IMR-90 (cell line): Measurements from ENCODE around the gene GIPC3. TPM values are rescaled to one million over a fixed set of nuclear protein-coding genes. Genes with fewer than 3 reads are reported as not detected.

ENCODE experiments used
- ATAC-seq: fragments of 200-7000 bp; cut with Tn5 transposase; 2 replicates; pipeline ENCODE4 v1.9.1; 2020; ENCODE audit warnings: low read depth, mild to moderate bottlenecking, moderate library complexity
- BruUV-seq: library from RNA; stranded (reverse); fragments of 400-500 nt; replicated peaks from 2 replicates; lab custom pipeline; 2021; lab: Mats Ljungman, UMichigan
- CTCF ChIA-PET: fragments of 300-600 bp; formaldehyde crosslinking; extraction: SDS; loops from one replicate; lab custom pipeline; 2021; ENCODE audit warnings: antibody characterized with exemption; lab: Yijun Ruan, JAX
- POLR2A ChIA-PET: fragments of 300-600 bp; sonication (Branson Sonifier 250); formaldehyde crosslinking; loops from one replicate; lab custom pipeline; 2022; ENCODE audit warnings: antibody characterized with exemption; ENCODE audit not compliant: unreplicated experiment; lab: Charles Lee
- DNase-seq: peaks from one replicate; pipeline ENCODE4 v3.0.0; 2013
- H2AFZ ChIP-seq: replicated peaks from 2 replicates; pipeline ENCODE3; 2013; ENCODE audit warnings: low read length, mild to moderate bottlenecking; ENCODE audit not compliant: poor library complexity
- H2AK5ac ChIP-seq: 2 replicates; pipeline ENCODE4 v1.6.1; 2013; ENCODE audit warnings: low read depth, low read length, inconsistent platforms
- H2AK9ac ChIP-seq: replicated peaks from 2 replicates; pipeline ENCODE3; 2013; ENCODE audit warnings: mild to moderate bottlenecking, low read depth, low read length, moderate library complexity; ENCODE audit not compliant: poor library complexity
- H2BK120ac ChIP-seq: 2 replicates; pipeline ENCODE4 v1.6.1; 2013; ENCODE audit warnings: low read depth, low read length, inconsistent platforms
- H2BK15ac ChIP-seq: 3 replicates; pipeline ENCODE4 v1.6.1; 2013; ENCODE audit warnings: low read depth, low read length, inconsistent platforms
- H2BK20ac ChIP-seq: 2 replicates; pipeline ENCODE4 v1.6.1; 2013; ENCODE audit warnings: low read depth, mild to moderate bottlenecking, inconsistent platforms, low read length, moderate library complexity
- H2BK5ac ChIP-seq: 2 replicates; pipeline ENCODE4 v1.6.1; 2013; ENCODE audit warnings: mild to moderate bottlenecking, low read depth, low read length, inconsistent platforms; ENCODE audit not compliant: poor library complexity, severe bottlenecking
- H3K14ac ChIP-seq: replicated peaks from 2 replicates; pipeline ENCODE4 v1.6.1; 2013; ENCODE audit warnings: low read depth, low read length, inconsistent platforms
- H3K18ac ChIP-seq: 2 replicates; pipeline ENCODE4 v1.6.1; 2013; ENCODE audit warnings: low read depth, low read length, control low read depth
- H3K23ac ChIP-seq: 2 replicates; pipeline ENCODE4 v1.6.1; 2013; ENCODE audit warnings: low read depth, low read length, inconsistent platforms
- H3K27ac ChIP-seq: 2 replicates; pipeline ENCODE4 v1.5.1; 2013; ENCODE audit warnings: mild to moderate bottlenecking, control low read depth, low read length; ENCODE audit not compliant: insufficient read depth
- H3K27me3 ChIP-seq: 2 replicates; pipeline ENCODE4 v1.6.1; 2013; ENCODE audit warnings: low read length; ENCODE audit not compliant: control insufficient read depth, insufficient read depth
- H3K36me3 ChIP-seq: 2 replicates; pipeline ENCODE4 v1.6.1; 2013; ENCODE audit warnings: low read length, mixed read lengths; ENCODE audit not compliant: control insufficient read depth, insufficient read depth
- H3K4ac ChIP-seq: 2 replicates; pipeline ENCODE4 v1.6.1; 2013; ENCODE audit warnings: low read depth, low read length, inconsistent platforms
- H3K4me1 ChIP-seq: 2 replicates; pipeline ENCODE4 v1.6.1; 2013; ENCODE audit warnings: low read length, mixed read lengths; ENCODE audit not compliant: control insufficient read depth, insufficient read depth
- H3K4me2 ChIP-seq: 2 replicates; pipeline ENCODE4 v1.6.1; 2013; ENCODE audit warnings: low read depth, mild to moderate bottlenecking, control low read depth, low read length, moderate library complexity
- H3K4me3 ChIP-seq: 2 replicates; pipeline ENCODE4 v1.5.1; 2013; ENCODE audit warnings: low read depth, mild to moderate bottlenecking, control low read depth, low read length, moderate library complexity; ENCODE audit not compliant: insufficient read depth
- H3K56ac ChIP-seq: 2 replicates; pipeline ENCODE4 v1.6.1; 2013; ENCODE audit warnings: low read length, inconsistent platforms; ENCODE audit not compliant: insufficient read depth; ENCODE audit errors: extremely low read depth
- H3K79me1 ChIP-seq, 2 experiments: 2 replicates each; pipeline ENCODE4 v1.6.1; 2013; ENCODE audit warnings: low read length in 2 of 2, inconsistent platforms in 1 of 2, low read depth in 1 of 2
- H3K9ac ChIP-seq: 2 replicates; pipeline ENCODE4 v1.6.1; 2013; ENCODE audit warnings: low read depth, low read length, control low read depth
- H3K9me1 ChIP-seq: 2 replicates; pipeline ENCODE4 v1.6.1; 2013; ENCODE audit warnings: low read length, inconsistent platforms; ENCODE audit not compliant: insufficient read depth
- H3K9me3 ChIP-seq: 2 replicates; pipeline ENCODE4 v1.6.1; 2013; ENCODE audit warnings: low read length; ENCODE audit not compliant: control insufficient read depth, insufficient read depth
- H4K20me1 ChIP-seq: 2 replicates; pipeline ENCODE4 v1.6.1; 2013; ENCODE audit warnings: low read length, inconsistent platforms; ENCODE audit not compliant: insufficient read depth
- H4K5ac ChIP-seq: 2 replicates; pipeline ENCODE4 v1.6.1; 2013; ENCODE audit warnings: mild to moderate bottlenecking, low read depth, low read length, control low read depth
- H4K8ac ChIP-seq, 2 experiments: 2 replicates each; pipeline ENCODE4 v1.6.1; 2013; ENCODE audit warnings: low read depth in 2 of 2, low read length in 2 of 2, control low read depth in 1 of 2, inconsistent platforms in 1 of 2
- H4K91ac ChIP-seq: 2 replicates; pipeline ENCODE4 v1.6.1; 2013; ENCODE audit warnings: low read depth, low read length, inconsistent platforms; ENCODE audit not compliant: insufficient read depth
- BHLHE40 ChIP-seq: fragments of 150-350 bp; IDR thresholded peaks from 2 replicates; pipeline ENCODE4 v1.6.1; 2016; ENCODE audit warnings: mild to moderate bottlenecking, low read depth, low read length
- CEBPB ChIP-seq: IDR thresholded peaks from 2 replicates; pipeline ENCODE4 v1.6.1; 2012; ENCODE audit warnings: low read depth, low read length, improper control_type of control experiment
- CHD1 ChIP-seq: IDR thresholded peaks from 2 replicates; pipeline ENCODE4 v1.6.1; 2012; ENCODE audit warnings: low read depth, low read length, improper control_type of control experiment
- CTCF ChIP-seq: conservative IDR thresholded peaks from 2 replicates; pipeline ENCODE4 v1.5.1; 2012; ENCODE audit warnings: mild to moderate bottlenecking, low read depth, low read length, improper control_type of control experiment
- ELK1 ChIP-seq: fragments of 150-350 bp; IDR thresholded peaks from 2 replicates; pipeline ENCODE4 v1.6.1; 2016; ENCODE audit warnings: low read depth, mild to moderate bottlenecking, low read length, moderate library complexity, borderline replicate concordance
- FOS ChIP-seq: fragments of 150-350 bp; IDR thresholded peaks from 2 replicates; pipeline ENCODE4 v1.6.1; 2016; ENCODE audit warnings: low read depth, low read length
- MAFK ChIP-seq: IDR thresholded peaks from 2 replicates; pipeline ENCODE4 v1.6.1; 2012; ENCODE audit warnings: low read depth, low read length, improper control_type of control experiment
- MAZ ChIP-seq: IDR thresholded peaks from 2 replicates; pipeline ENCODE4 v1.6.1; 2012; ENCODE audit warnings: low read depth, mild to moderate bottlenecking, low read length, improper control_type of control experiment, moderate library complexity, borderline replicate concordance
- MXI1 ChIP-seq: IDR thresholded peaks from 2 replicates; pipeline ENCODE4 v1.6.1; 2012; ENCODE audit warnings: low read depth, mild to moderate bottlenecking, low read length, moderate library complexity, borderline replicate concordance
- NFE2L2 ChIP-seq: fragments of 150-350 bp; IDR thresholded peaks from 2 replicates; pipeline ENCODE4 v1.6.1; 2016; ENCODE audit warnings: low read depth, mild to moderate bottlenecking, low read length
- POLR2A ChIP-seq: IDR thresholded peaks from 2 replicates; pipeline ENCODE4 v1.6.1; 2012; ENCODE audit warnings: mild to moderate bottlenecking, low read depth, low read length
- RAD21 ChIP-seq: IDR thresholded peaks from 2 replicates; pipeline ENCODE4 v1.6.1; 2012; ENCODE audit warnings: low read length, improper control_type of control experiment
- RCOR1 ChIP-seq: IDR thresholded peaks from 2 replicates; pipeline ENCODE4 v1.6.1; 2012; ENCODE audit warnings: mild to moderate bottlenecking, low read length, improper control_type of control experiment; ENCODE audit not compliant: insufficient replicate concordance
- RFX5 ChIP-seq: IDR thresholded peaks from 2 replicates; pipeline ENCODE4 v1.8.0; 2012; ENCODE audit warnings: low read depth, mild to moderate bottlenecking, low read length, moderate library complexity
- SMC3 ChIP-seq: fragments of 150-350 bp; IDR thresholded peaks from 2 replicates; pipeline ENCODE4 v1.6.1; 2016; ENCODE audit warnings: low read depth, mild to moderate bottlenecking, antibody characterized with exemption, low read length, moderate library complexity
- USF2 ChIP-seq: fragments of 150-350 bp; IDR thresholded peaks from 2 replicates; pipeline ENCODE4 v1.6.1; 2017; ENCODE audit warnings: mild to moderate bottlenecking, antibody characterized with exemption, low read length, low read depth
- WGBS, 2 experiments: methylation state at CpG; one replicate each; pipeline versions ENCODE4 v1.1.5 to v1.1.7; 2013; ENCODE audit warnings: missing lambda C conversion rate in 2 of 2; ENCODE audit not compliant: insufficient read length in 1 of 2; ENCODE audit errors: extremely low coverage in 2 of 2; 5-methylcytosine and 5-hydroxymethylcytosine counted together
- dilution Hi-C: fragments of 300-500 bp; cut with HindIII; formaldehyde crosslinking; loops from one replicate; pipeline ENCODE4 v1.14.3; 2018; ENCODE audit warnings: low sequenced_read_pairs; ENCODE audit not compliant: unreplicated experiment
- in situ Hi-C: fragments of 300-500 bp; cut with MboI; formaldehyde crosslinking; loops from 3 replicates; pipeline ENCODE4 v1.14.3; 2019; ENCODE audit warnings: low sequenced_read_pairs, inconsistent platforms, mixed read lengths
- intact Hi-C: fragments of 100-400 bp; cut with micrococcal nuclease; formaldehyde crosslinking; loops from 2 replicates; pipeline ENCODE4 v1.10.0; 2022
- polyA plus RNA-seq, 3 experiments: library from polyadenylated mRNA; depleted of rRNA; stranded (reverse); fragments of >200 nt; gene quantifications; 2 replicates each; pipeline ENCODE4 v1.2.3, GENCODE V29; 2012; ENCODE audit warnings: low replicate concordance in 1 of 3
- total RNA-seq: library from RNA; depleted of rRNA; stranded (reverse); fragments of >200 nt; gene quantifications from 2 replicates; pipeline ENCODE4 v1.2.3, GENCODE V29; 2012

The GIPC3 gene
- total and polyA plus RNA-seq, 2 of the 4 experiments (the other 2 are of a cell fraction), result under 0.01 to 0.36 TPM

GRCh38 chr19:3605361-3605760 lies 20.1 kb downstream of the GIPC3 start:
- Histone ChIP-seq H2BK20ac (no peak overlapping the region), H3K18ac (no peak overlapping the region), H3K4ac (no peak overlapping the region), H3K9me1 (0 out of 2 replicates have a peak, but pooled peaks cover 6% of the 10 kb centered on the region), H3K4me1 (peaks cover 11% of the 10 kb centered on the region), H4K91ac (no peak overlapping the region), H2BK5ac (no peak overlapping the region), H3K4me3 (no peak overlapping the region), H2BK120ac (no peak overlapping the region), H2AK9ac (peak overlapping the region; percentile 93), H3K56ac (no peak overlapping the region), H3K27ac (no peak overlapping the region), H3K4me2 (no peak overlapping the region), H2AFZ (peak overlapping the region; percentile 9), H2AK5ac (peak overlapping the region; percentile 42; the same call in 1 of the 2 replicates), H4K20me1 (no peaks in the 10 kb centered on the region), H4K8ac (no peak overlapping the region), H3K9ac (no peak overlapping the region), H3K79me1 (peaks cover 7 to 17% of the 10 kb centered on the region in 2 experiments), H3K36me3 (peaks cover 2% of the 10 kb centered on the region; the same call in 1 of the 2 replicates), H4K5ac (no peak overlapping the region), H3K9me3 (no peaks in the 10 kb centered on the region), H3K14ac (peak overlapping the region; percentile 42), H2BK15ac (peak overlapping the region; percentile 7; the same call in 1 of the 3 replicates), H3K27me3 (no peaks in the 10 kb centered on the region), H3K23ac (peak overlapping the region; percentile 11; the same call in 1 of the 2 replicates)
- 100% methylated on average over 1 of the region's 3 CpGs; no CpG with 5 or more reads in 1 of the 2 experiments for WGBS, 2 experiments
- TF ChIP-seq BHLHE40, result no peak
- no peak for TF ChIP-seq RFX5
- TF ChIP-seq RAD21, result no peak
- TF ChIP-seq SMC3, result no peak
- TF ChIP-seq CHD1, result no peak
- no peak for TF ChIP-seq CEBPB
- no peak for TF ChIP-seq CTCF
- no peak for TF ChIP-seq USF2
- TF ChIP-seq FOS, result no peak
- TF ChIP-seq MAFK, result no peak
- TF ChIP-seq NFE2L2, result no peak
- no peak for TF ChIP-seq MAZ
- TF ChIP-seq POLR2A, result no peak
- no peak for TF ChIP-seq ELK1
- no peak for TF ChIP-seq MXI1
- no peak for TF ChIP-seq RCOR1
- in situ Hi-C loops (loop anchor here (25.0 kb wide), 1 partner anchor 293 kb away; no protein-coding TSS in a partner anchor), dilution Hi-C loops (no loop called here), intact Hi-C loops (no loop called here)
- BruUV-seq, result no TSS peak
- DNase-seq, result no peak
- ATAC-seq, result no peak
- ChIA-PET CTCF (no interaction called here), POLR2A (no interaction called here)
